NB4 (cell line): ENCODE results near the gene CLEC1A.

ENCODE experiments used
- CTCF ChIP-seq: IDR thresholded peaks from one replicate; pipeline ENCODE4 v1.5.1; 2012; ENCODE audit warnings: low read depth, low read length
- MAX ChIP-seq: IDR thresholded peaks from 2 replicates; pipeline ENCODE4 v1.6.1; 2011; ENCODE audit warnings: low read depth, low read length
- MYC ChIP-seq: IDR thresholded peaks from 2 replicates; pipeline ENCODE4 v1.6.1; 2011; ENCODE audit warnings: low read depth, low read length
- POLR2A ChIP-seq: IDR thresholded peaks from 2 replicates; pipeline ENCODE4 v1.6.1; 2011; ENCODE audit warnings: mild to moderate bottlenecking; ENCODE audit not compliant: insufficient read length; ENCODE audit errors: extremely low read depth

GRCh38 chr12:10135126-10135525 lies 36.3 kb upstream of the CLEC1A start:
- TF ChIP-seq MAX (no peak), POLR2A (no peak), CTCF (no peak), MYC (no peak)
